Loucy (cell line): ENCODE measurements around the gene CALML4.

Source experiments
- H2AFZ ChIP-seq: fragments of 200-600 bp; sonication (generic); 2 replicates; pipeline ENCODE4 v1.6.0; 2016; ENCODE audit warnings: antibody characterized with exemption, mild to moderate bottlenecking, low read length, moderate library complexity
- H3F3A ChIP-seq: fragments of 200-600 bp; 2 replicates; pipeline ENCODE4 v1.6.0; 2016; ENCODE audit warnings: antibody characterized with exemption, low read depth, mild to moderate bottlenecking
- H3K27me3 ChIP-seq: fragments of 200-600 bp; sonication (generic); 2 replicates; pipeline ENCODE4 v1.6.1; 2014; ENCODE audit warnings: low read length, mild to moderate bottlenecking; ENCODE audit not compliant: insufficient read depth, poor library complexity, severe bottlenecking
- H3K36me3 ChIP-seq: fragments of 200-600 bp; sonication (generic); 2 replicates; pipeline ENCODE4 v1.6.1; 2016; ENCODE audit warnings: low read length; ENCODE audit not compliant: insufficient read depth
- H3K4me1 ChIP-seq: fragments of 200-600 bp; sonication (generic); 2 replicates; pipeline ENCODE4 v1.5.1; 2014; ENCODE audit warnings: low read length, mild to moderate bottlenecking; ENCODE audit not compliant: insufficient read depth, poor library complexity, severe bottlenecking
- H3K4me2 ChIP-seq: fragments of 200-600 bp; sonication (generic); 2 replicates; pipeline ENCODE4 v1.6.0; 2014; ENCODE audit warnings: antibody characterized with exemption, low read length, low read depth, mild to moderate bottlenecking; ENCODE audit not compliant: poor library complexity, severe bottlenecking
- H3K4me3 ChIP-seq: fragments of 200-600 bp; sonication (generic); 2 replicates; pipeline ENCODE4 v1.5.1; 2014; ENCODE audit warnings: low read length, mild to moderate bottlenecking, mixed read lengths; ENCODE audit not compliant: poor library complexity, severe bottlenecking
- H3K79me2 ChIP-seq: fragments of 200-600 bp; sonication (generic); 2 replicates; pipeline ENCODE4 v1.6.1; 2014; ENCODE audit warnings: low read length; ENCODE audit not compliant: insufficient read depth
- H3K9ac ChIP-seq: fragments of 200-600 bp; sonication (generic); 2 replicates; pipeline ENCODE4 v1.6.0; 2014; ENCODE audit warnings: mild to moderate bottlenecking, low read depth, low read length, moderate library complexity; ENCODE audit not compliant: poor library complexity, severe bottlenecking
- H3K9me2 ChIP-seq: fragments of 200-600 bp; sonication (generic); replicated peaks from 2 replicates; pipeline ENCODE4 v1.6.1; 2016; ENCODE audit warnings: low read depth, low read length, mixed read lengths
- H3K9me3 ChIP-seq: fragments of 200-600 bp; sonication (generic); 2 replicates; pipeline ENCODE4 v1.6.1; 2014; ENCODE audit warnings: mild to moderate bottlenecking, antibody characterized with exemption, low read length, low read depth; ENCODE audit not compliant: insufficient read depth
- H4K20me1 ChIP-seq: fragments of 200-600 bp; sonication (generic); 2 replicates; pipeline ENCODE4 v1.6.0; 2014; ENCODE audit warnings: antibody characterized with exemption, low read length, mild to moderate bottlenecking; ENCODE audit not compliant: insufficient read depth, poor library complexity, severe bottlenecking
- EZH2phosphoT487 ChIP-seq: fragments of 200-600 bp; IDR thresholded peaks from 2 replicates; pipeline ENCODE4 v1.6.1; 2018; ENCODE audit warnings: antibody characterized with exemption, mild to moderate bottlenecking, moderate library complexity, borderline replicate concordance
- TF ChIP-seq, protein P1 (sequence below): fragments of 200-600 bp; sonication (generic); conservative IDR thresholded peaks from 2 replicates; pipeline ENCODE4 v1.5.1; 2014; ENCODE audit warnings: mild to moderate bottlenecking, antibody characterized with exemption, low read length

CALML4 gene

DNA sequence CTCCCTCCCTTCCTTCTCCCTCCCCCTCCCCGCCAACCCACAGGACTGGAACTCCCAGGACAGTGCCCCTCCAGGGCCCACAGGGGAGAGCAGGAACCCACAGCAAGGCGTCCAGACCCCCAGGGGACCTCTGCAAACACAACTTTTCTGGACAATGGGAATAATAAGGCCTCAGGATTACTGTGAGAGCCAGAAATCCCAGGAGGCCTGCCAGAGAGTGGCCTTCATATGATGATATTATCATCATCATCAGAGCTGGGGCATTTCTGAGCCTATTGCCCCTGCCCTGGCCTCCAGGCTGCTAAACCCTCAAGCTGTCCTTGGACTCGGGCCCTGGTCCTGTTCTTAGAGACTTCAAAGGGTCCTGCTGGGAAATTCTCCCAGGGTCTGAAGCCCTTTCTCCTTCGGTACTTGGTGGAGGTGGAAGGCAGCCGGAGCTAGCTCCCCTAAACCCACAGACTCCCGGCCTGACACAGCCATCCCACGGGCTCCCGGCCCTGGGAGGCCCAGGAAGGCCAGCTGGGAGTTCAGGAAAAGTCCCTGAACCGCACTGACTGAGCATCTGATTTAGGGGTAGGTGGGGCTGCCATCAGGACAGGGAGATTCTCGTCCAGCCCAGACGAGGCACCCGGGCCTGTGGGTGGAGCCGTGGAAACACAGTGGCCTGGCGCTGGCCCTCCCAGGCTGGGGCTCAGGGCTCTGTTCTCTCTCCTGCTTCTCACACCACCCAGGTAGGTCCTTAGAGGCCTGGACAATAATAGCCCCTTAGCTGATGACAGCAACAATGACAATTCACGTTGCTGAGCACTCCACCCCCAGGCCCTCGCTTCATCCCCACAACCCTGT, 4.9 kb downstream of the CALML4 start:
- no peak overlapping the region for H3K4me2 ChIP-seq
- H3K9me2 ChIP-seq: no peaks in the 10 kb centered on the region
- TF ChIP-seq, protein P1, sequence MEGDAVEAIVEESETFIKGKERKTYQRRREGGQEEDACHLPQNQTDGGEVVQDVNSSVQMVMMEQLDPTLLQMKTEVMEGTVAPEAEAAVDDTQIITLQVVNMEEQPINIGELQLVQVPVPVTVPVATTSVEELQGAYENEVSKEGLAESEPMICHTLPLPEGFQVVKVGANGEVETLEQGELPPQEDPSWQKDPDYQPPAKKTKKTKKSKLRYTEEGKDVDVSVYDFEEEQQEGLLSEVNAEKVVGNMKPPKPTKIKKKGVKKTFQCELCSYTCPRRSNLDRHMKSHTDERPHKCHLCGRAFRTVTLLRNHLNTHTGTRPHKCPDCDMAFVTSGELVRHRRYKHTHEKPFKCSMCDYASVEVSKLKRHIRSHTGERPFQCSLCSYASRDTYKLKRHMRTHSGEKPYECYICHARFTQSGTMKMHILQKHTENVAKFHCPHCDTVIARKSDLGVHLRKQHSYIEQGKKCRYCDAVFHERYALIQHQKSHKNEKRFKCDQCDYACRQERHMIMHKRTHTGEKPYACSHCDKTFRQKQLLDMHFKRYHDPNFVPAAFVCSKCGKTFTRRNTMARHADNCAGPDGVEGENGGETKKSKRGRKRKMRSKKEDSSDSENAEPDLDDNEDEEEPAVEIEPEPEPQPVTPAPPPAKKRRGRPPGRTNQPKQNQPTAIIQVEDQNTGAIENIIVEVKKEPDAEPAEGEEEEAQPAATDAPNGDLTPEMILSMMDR: no peak
- no peak for TF ChIP-seq EZH2phosphoT487
- no peaks in the 10 kb centered on the region for H3F3A ChIP-seq
- no peak overlapping the region for H3K9ac ChIP-seq
- peaks cover 4% of the 10 kb centered on the region; the same call in 1 of the 2 replicates for H3K36me3 ChIP-seq
- H2AFZ ChIP-seq: no peak overlapping the region
- no peaks in the 10 kb centered on the region for H3K27me3 ChIP-seq
- no peaks in the 10 kb centered on the region for H4K20me1 ChIP-seq
- H3K4me3 ChIP-seq: no peak overlapping the region
- H3K4me1 ChIP-seq: no peaks in the 10 kb centered on the region
- no peaks in the 10 kb centered on the region for H3K79me2 ChIP-seq
- H3K9me3 ChIP-seq: no peaks in the 10 kb centered on the region

DNA sequence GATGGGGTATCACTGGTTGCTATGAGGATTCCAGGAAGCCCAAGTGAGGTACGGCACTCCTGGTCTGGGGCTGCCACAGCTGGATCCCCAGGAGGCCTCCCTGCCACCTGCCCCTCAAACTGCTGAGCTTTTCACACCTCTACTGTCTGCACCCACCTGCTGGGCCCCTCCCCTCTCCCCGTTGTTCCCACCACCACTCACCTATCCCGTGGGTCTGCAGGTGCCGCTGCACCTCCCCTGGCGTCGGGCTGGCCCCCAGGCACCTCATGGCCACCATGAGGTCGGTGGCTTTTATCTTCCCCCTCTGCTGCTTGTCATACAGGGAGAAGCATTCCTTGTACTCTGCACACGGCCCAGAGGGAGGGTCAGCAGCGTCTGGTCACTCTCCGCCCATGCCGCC, 5.8 kb downstream of the CALML4 start:
- no peaks in the 10 kb centered on the region for H3K79me2 ChIP-seq
- no peak overlapping the region for H2AFZ ChIP-seq
- no peak for TF ChIP-seq EZH2phosphoT487
- TF ChIP-seq, protein P1: no peak
- no peak overlapping the region for H3K9ac ChIP-seq
- H3K36me3 ChIP-seq: peaks cover 4% of the 10 kb centered on the region; the same call in 1 of the 2 replicates
- H3K27me3 ChIP-seq: no peaks in the 10 kb centered on the region
- H4K20me1 ChIP-seq: no peaks in the 10 kb centered on the region
- H3K9me3 ChIP-seq: no peaks in the 10 kb centered on the region
- no peak overlapping the region for H3K4me3 ChIP-seq
- no peaks in the 10 kb centered on the region for H3F3A ChIP-seq
- no peak overlapping the region for H3K4me2 ChIP-seq
- H3K9me2 ChIP-seq: no peaks in the 10 kb centered on the region
- H3K4me1 ChIP-seq: no peaks in the 10 kb centered on the region

DNA sequence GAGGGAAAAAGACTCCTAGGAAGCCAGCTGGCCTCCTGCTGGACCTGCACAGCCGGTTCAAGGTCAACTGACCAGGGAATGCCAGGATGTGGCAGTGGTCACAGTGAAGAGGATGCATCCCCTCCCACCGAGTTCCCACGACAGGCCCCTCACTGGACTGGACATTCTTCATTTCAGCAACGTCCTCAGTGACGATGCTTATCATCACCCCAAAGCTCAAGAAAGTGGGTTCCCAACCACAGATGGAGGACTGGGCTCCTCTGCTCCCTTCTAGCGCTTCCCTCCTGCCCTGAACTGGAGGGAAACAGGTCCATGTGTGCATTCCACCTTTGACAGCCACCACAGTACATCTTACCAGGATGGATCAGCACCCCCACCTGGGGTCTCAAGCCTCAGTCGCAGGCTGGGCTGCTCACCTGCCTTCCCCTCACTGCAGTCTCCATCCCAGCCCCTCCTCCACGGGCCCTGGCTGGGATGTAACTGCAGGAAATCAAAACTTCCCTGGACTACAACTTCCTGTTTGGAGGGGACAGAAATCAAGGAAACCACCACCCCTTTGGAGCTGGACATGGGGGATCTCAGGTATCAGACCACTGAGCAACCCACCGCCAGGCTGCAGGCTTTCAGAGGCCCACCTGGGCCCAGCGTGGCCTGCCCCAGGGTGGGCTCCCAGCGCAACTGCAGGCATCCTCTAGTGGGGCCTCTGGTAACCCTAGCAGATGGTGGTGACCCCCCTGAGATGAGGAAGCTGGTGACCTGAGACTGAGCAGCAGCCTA, 7.3 kb downstream of the CALML4 start:
- H3K4me2 ChIP-seq: no peak overlapping the region
- H3K4me3 ChIP-seq: no peak overlapping the region
- no peaks in the 10 kb centered on the region for H3F3A ChIP-seq
- no peak for TF ChIP-seq EZH2phosphoT487
- TF ChIP-seq, protein P1: no peak
- H3K9me3 ChIP-seq: no peaks in the 10 kb centered on the region
- H3K4me1 ChIP-seq: no peaks in the 10 kb centered on the region
- no peaks in the 10 kb centered on the region for H3K9me2 ChIP-seq
- H3K9ac ChIP-seq: no peak overlapping the region
- H2AFZ ChIP-seq: no peak overlapping the region
- H3K36me3 ChIP-seq: peaks cover 12% of the 10 kb centered on the region; the same call in 1 of the 2 replicates
- no peaks in the 10 kb centered on the region for H3K27me3 ChIP-seq
- no peaks in the 10 kb centered on the region for H3K79me2 ChIP-seq
- no peaks in the 10 kb centered on the region for H4K20me1 ChIP-seq
